SK-N-SH (cell line): ENCODE results near the gene KRTAP4-3.

ENCODE experiments used
- FOXJ3 ChIP-seq: sonication (generic); formaldehyde crosslinking; IDR thresholded peaks from 2 replicates; pipeline ENCODE4 v1.5.1; 2020; ENCODE audit warnings: mild to moderate bottlenecking, missing genetic modification reagents
- RAD21 ChIP-seq: IDR thresholded peaks from 2 replicates; pipeline ENCODE4 v1.6.1; 2012; ENCODE audit warnings: mild to moderate bottlenecking, low read length
- SIN3A ChIP-seq: IDR thresholded peaks from 2 replicates; pipeline ENCODE4 v1.6.1; 2012; ENCODE audit warnings: low read depth, mild to moderate bottlenecking, low read length, moderate library complexity, borderline replicate concordance
- YY1 ChIP-seq: IDR thresholded peaks from 2 replicates; pipeline ENCODE4 v1.4.0; 2012; ENCODE audit warnings: low read depth, mild to moderate bottlenecking
- TF ChIP-seq, protein P1 (sequence below): fragments of 200-600 bp; sonication (generic); IDR thresholded peaks from 2 replicates; pipeline ENCODE4 v1.6.1; 2017; ENCODE audit warnings: antibody characterized with exemption, mild to moderate bottlenecking, moderate library complexity

DNA sequence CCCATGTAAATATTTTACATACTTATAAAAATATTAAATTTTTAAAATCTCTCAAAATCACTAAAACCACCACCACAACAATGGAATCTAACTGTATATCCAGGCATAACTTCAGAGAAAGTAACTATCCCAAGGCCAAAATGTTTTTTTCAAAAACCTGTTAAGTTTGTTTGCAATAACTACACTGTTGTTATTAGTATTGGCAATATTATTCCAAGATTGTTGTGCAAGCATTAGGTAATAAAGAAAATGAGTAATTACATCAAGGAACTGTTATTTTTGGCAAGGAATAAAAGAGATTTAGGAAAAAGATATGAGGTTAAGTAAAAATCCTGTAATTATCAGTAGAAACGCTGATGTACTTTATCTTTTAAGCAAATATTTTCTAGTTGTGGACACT is 40.6 kb downstream of the KRTAP4-3 start:
- TF ChIP-seq RAD21 (no peak), YY1 (no peak), SIN3A (no peak), FOXJ3 (no peak)
- TF ChIP-seq, protein P1, sequence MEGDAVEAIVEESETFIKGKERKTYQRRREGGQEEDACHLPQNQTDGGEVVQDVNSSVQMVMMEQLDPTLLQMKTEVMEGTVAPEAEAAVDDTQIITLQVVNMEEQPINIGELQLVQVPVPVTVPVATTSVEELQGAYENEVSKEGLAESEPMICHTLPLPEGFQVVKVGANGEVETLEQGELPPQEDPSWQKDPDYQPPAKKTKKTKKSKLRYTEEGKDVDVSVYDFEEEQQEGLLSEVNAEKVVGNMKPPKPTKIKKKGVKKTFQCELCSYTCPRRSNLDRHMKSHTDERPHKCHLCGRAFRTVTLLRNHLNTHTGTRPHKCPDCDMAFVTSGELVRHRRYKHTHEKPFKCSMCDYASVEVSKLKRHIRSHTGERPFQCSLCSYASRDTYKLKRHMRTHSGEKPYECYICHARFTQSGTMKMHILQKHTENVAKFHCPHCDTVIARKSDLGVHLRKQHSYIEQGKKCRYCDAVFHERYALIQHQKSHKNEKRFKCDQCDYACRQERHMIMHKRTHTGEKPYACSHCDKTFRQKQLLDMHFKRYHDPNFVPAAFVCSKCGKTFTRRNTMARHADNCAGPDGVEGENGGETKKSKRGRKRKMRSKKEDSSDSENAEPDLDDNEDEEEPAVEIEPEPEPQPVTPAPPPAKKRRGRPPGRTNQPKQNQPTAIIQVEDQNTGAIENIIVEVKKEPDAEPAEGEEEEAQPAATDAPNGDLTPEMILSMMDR: no peak
